Activated naive CD4-positive, alpha-beta T cell treated with anti-CD3 and anti-CD28 coated beads for 36 hours (primary cell): ENCODE measurements around the gene TSPAN14. TPM values are rescaled to one million over a fixed set of nuclear protein-coding genes. Genes with fewer than 3 reads are reported as not detected.

Source experiments
- CTCF ChIA-PET: fragments of 350-600 bp; sonication (Branson Sonifier 250); formaldehyde crosslinking; loops from one replicate; lab custom pipeline; 2021; ENCODE audit warnings: antibody characterized with exemption; lab: Charles Lee
- DNase-seq: peaks from one replicate; pipeline ENCODE4 v3.0.0-alpha.2; 2020
- H3K27ac Mint-ChIP-seq: one replicate; pipeline ENCODE4 v1.8.0; 2021; ENCODE audit warnings: mild to moderate bottlenecking, mixed read lengths
- H3K27me3 Mint-ChIP-seq: one replicate; pipeline ENCODE4 v1.8.0; 2021; ENCODE audit warnings: low read depth, mixed read lengths
- H3K36me3 Mint-ChIP-seq: one replicate; pipeline ENCODE4 v1.8.0; 2021; ENCODE audit warnings: low read depth, mixed read lengths
- H3K4me1 Mint-ChIP-seq: one replicate; pipeline ENCODE4 v1.8.0; 2021; ENCODE audit warnings: low read depth, mixed read lengths
- H3K4me3 Mint-ChIP-seq: one replicate; pipeline ENCODE4 v1.8.0; 2021; ENCODE audit warnings: mild to moderate bottlenecking, moderate library complexity, mixed read lengths
- H3K9me3 Mint-ChIP-seq: one replicate; pipeline ENCODE4 v1.8.0; 2021; ENCODE audit warnings: mixed read lengths
- intact Hi-C: fragments of 100-400 bp; cut with micrococcal nuclease; formaldehyde crosslinking; loops from one replicate; pipeline ENCODE4 v1.15.1; 2023
- total RNA-seq, 2 experiments: library from RNA; stranded (reverse); gene quantifications; one replicate each; pipeline ENCODE4 v1.2.3, GENCODE V29; 2021

TSPAN14 gene
- total RNA-seq, 2 experiments from 2014 or later, result 33.5 to 35.5 TPM

DNA sequence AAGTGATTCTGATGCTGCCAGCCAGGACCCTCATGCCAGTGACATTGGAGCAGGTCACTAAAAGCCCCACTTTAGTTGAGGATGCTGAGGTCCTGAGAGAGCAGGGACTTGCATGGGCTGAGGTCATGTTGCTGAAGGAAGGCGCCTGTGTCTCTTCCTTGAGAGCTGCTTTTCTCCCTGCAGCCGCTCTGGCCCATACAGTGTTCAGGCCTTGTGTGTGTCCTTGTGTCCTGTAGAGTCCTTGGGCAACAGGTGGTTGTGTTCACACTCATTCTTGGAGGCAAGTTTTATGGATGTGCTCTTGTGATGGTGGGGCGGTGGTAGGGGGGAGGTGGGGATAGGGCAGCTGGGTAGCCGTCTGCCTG is 33.3 kb downstream of the TSPAN14 start:
- intact Hi-C loops, result loop anchor here (1.0 kb wide), 1 partner anchor 10 kb away; no protein-coding TSS in a partner anchor
- peak overlapping the region; percentile 86 for H3K27ac Mint-ChIP-seq
- CTCF ChIA-PET, result interaction anchor here (0.6 to 11.2 kb wide), 7 partner anchors 14 to 369 kb away, joined by 3 to 165 read pairs (median 5); no protein-coding TSS in a partner anchor
- H3K36me3 Mint-ChIP-seq, result peaks cover 23% of the 10 kb centered on the region
- no peaks in the 10 kb centered on the region for H3K9me3 Mint-ChIP-seq
- H3K27me3 Mint-ChIP-seq, result no peaks in the 10 kb centered on the region
- H3K4me3 Mint-ChIP-seq, result peak overlapping the region; percentile 32
- no peak for DNase-seq
- H3K4me1 Mint-ChIP-seq, result peaks cover 96% of the 10 kb centered on the region

DNA sequence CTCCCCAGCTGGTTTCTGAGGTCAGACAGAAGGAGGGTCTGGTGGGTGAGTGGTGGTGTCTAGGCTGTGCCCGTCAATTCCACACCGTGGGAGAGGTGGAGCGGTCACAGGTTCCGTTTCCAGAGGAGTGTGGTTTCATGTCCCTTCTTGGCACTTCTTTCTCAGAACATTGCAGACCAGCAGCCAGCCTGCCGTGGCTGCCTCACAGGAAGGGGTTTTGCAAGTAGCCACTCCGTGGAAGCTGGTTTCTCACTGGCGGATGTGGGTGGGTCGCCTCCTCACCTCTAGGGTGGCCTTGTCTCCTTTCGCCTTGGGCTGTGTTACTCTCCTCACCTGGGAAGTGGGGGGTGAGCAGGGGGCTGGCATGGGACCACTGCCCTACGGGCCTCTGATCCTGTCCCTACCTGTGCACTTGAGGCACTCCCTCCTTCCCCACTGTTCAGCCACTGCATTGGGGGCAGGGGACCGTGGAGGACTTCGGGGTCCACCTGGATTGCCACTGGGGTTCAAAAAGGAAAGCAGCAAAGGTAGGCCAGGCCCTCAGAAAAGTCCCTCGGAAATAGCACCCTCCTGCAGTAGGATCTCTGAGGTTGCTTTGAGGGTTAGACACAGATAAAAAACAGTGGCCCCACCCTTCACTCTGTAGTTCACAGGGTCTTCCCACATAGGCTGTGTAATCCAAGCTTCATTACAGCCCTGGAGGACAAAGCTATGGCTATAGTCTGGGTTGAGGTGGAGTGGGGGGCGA is 33.9 kb downstream of the TSPAN14 start:
- no peaks in the 10 kb centered on the region for H3K27me3 Mint-ChIP-seq
- intact Hi-C loops, result loop anchor here (1.0 kb wide), 1 partner anchor 9 kb away; no protein-coding TSS in a partner anchor
- H3K36me3 Mint-ChIP-seq, result peaks cover 26% of the 10 kb centered on the region

DNA sequence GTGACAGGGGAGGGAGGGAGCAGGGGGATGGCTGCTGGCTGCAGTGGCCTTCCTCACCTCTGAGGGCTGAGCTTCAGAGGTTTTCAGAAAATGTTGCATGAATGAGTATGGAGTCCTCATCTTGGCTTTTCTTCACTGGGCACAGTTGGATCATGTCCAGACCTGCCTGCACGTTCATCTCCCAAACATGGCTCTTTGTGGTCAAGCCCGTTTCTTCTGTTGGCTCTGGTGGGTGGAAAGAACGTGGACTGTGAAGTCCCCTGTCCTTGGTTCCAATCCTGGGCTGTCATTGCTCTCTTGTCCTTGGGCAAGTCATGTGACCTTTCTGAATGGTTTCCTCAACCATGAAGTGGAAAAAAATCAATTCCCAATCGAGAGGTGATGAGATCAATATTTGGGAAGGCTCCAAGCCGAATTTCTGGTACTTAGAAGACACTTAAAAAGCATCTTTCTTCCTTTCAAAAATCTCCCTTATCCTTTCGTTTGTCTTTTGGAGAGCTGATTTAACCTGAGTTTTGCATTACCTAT is 34.5 kb downstream of the TSPAN14 start:
- intact Hi-C loops, result no loop called here
- CTCF ChIA-PET, result interaction anchor here (0.9 to 11.2 kb wide), 6 partner anchors 12 to 44 kb away, joined by 3 to 165 read pairs (median 4); no protein-coding TSS in a partner anchor
- Mint-ChIP-seq H3K36me3 (peaks cover 29% of the 10 kb centered on the region), H3K27ac (peak overlapping the region; percentile 86), H3K27me3 (no peaks in the 10 kb centered on the region), H3K4me1 (peaks cover 98% of the 10 kb centered on the region), H3K9me3 (no peaks in the 10 kb centered on the region), H3K4me3 (no peak overlapping the region)
- no peak for DNase-seq

More for the DNA sequence above, 33.9 kb downstream of the TSPAN14 start:
- peak overlapping the region; percentile 32 for H3K4me3 Mint-ChIP-seq
- H3K27ac Mint-ChIP-seq, result peak overlapping the region; percentile 86
- CTCF ChIA-PET, result interaction anchor here (0.9 to 11.2 kb wide), 6 partner anchors 13 to 43 kb away, joined by 3 to 165 read pairs (median 4); no protein-coding TSS in a partner anchor
- peaks cover 98% of the 10 kb centered on the region for H3K4me1 Mint-ChIP-seq
- DNase-seq, result peak; percentile 73
- no peaks in the 10 kb centered on the region for H3K9me3 Mint-ChIP-seq

DNA sequence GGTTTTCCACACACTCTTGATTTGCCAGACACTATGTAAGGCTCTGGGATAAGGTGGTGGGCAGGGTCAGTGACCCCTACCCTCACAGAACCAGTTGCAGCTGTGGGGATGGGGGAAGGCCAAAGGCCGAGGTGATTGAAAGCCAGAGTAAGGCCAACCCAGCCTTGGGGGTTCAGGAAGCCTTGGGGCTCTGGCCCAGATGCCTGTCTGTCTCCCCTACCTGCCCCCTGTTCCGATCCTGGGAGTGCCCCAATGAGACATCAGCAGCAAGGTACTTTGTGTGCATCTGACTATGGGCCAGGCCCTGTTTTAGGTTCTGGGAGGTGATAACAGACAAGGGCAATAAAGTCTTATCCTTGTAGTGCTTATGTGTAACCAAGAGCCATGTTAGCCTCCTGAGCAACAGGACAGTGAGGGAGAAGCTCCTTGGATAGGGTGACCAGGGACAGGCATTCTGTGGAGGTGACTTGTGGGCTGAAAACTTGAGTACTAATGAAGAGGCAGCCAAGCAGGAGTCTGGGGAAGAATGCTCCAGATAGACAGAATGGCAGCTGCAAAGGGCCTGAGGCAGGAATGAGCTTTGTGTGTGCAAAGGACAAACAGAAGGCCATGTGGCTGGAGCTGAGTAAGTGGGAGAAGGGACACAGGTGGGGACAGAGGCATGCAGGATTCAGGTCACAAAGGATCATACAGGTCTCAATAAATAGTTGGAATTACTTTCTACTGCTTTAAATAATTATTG is 35.4 kb downstream of the TSPAN14 start:
- Mint-ChIP-seq H3K4me1 (peaks cover 99% of the 10 kb centered on the region), H3K27me3 (no peaks in the 10 kb centered on the region), H3K4me3 (no peak overlapping the region), H3K27ac (peak overlapping the region; percentile 42), H3K9me3 (no peaks in the 10 kb centered on the region), H3K36me3 (peaks cover 28% of the 10 kb centered on the region)
- no peak for DNase-seq
- CTCF ChIA-PET, result interaction anchor here (0.5 to 11.2 kb wide), 4 partner anchors 12 to 45 kb away, joined by 3 to 165 read pairs (median 5); no protein-coding TSS in a partner anchor
- intact Hi-C loops, result no loop called here

GRCh38 chr10:80491251-80492102 is 37.4 kb downstream of the TSPAN14 start:
- Mint-ChIP-seq H3K36me3 (peaks cover 39% of the 10 kb centered on the region), H3K27me3 (no peaks in the 10 kb centered on the region), H3K9me3 (peaks cover 4% of the 10 kb centered on the region), H3K4me3 (no peak overlapping the region), H3K4me1 (peaks cover 99% of the 10 kb centered on the region), H3K27ac (peak overlapping the region; percentile 65)
- CTCF ChIA-PET, result interaction anchor here (1.1 to 11.2 kb wide), 5 partner anchors 10 to 38 kb away, joined by 3 to 165 read pairs (median 4); no protein-coding TSS in a partner anchor
- intact Hi-C loops, result no loop called here
- DNase-seq, result no peak

GRCh38 chr10:80492848-80493521 is 38.9 kb downstream of the TSPAN14 start:
- H3K4me3 Mint-ChIP-seq, result peak overlapping the region; percentile 27
- H3K36me3 Mint-ChIP-seq, result peaks cover 44% of the 10 kb centered on the region
- H3K27ac Mint-ChIP-seq, result peak overlapping the region; percentile 85
- intact Hi-C loops, result loop anchor here (1.0 kb wide), 3 partner anchors 8 to 21 kb away; no protein-coding TSS in a partner anchor
- H3K4me1 Mint-ChIP-seq, result peaks cover 99% of the 10 kb centered on the region
- no peak for DNase-seq
- CTCF ChIA-PET, result interaction anchor here (0.6 to 11.2 kb wide), 6 partner anchors 8 to 46 kb away, joined by 3 to 165 read pairs (median 4); no protein-coding TSS in a partner anchor
- H3K9me3 Mint-ChIP-seq, result peaks cover 9% of the 10 kb centered on the region
- H3K27me3 Mint-ChIP-seq, result no peaks in the 10 kb centered on the region

DNA sequence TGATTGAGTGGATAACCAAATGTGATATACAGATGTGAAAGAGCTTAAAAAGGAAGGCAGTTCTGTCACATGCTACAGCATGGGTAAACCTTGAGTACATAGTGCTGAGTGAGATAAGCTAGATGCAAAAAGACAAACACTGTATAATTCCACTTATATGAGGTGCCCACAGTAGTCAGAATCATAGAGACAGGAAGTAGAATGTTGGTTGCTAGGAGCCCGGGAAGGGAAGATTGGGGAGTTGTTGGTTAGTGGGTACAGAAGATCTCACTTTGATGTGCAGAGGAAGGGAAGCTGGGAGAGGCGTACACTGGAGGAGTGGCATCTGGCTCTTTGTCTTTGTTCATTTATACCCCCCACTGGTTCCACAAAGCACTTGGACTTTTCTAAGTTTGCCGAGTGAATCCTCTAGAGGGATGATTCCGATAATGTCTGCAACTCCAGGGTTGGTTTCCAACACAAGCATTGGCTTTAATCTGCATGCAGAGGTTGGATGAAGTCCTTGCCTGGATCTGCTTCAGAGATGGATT is 39.5 kb downstream of the TSPAN14 start:
- CTCF ChIA-PET, result interaction anchor here (1.0 to 11.2 kb wide), 4 partner anchors 7 to 46 kb away, joined by 3 to 165 read pairs (median 4); no protein-coding TSS in a partner anchor
- H3K9me3 Mint-ChIP-seq, result peaks cover 9% of the 10 kb centered on the region
- no peaks in the 10 kb centered on the region for H3K27me3 Mint-ChIP-seq
- peak overlapping the region; percentile 85 for H3K27ac Mint-ChIP-seq
- peaks cover 99% of the 10 kb centered on the region for H3K4me1 Mint-ChIP-seq
- intact Hi-C loops, result loop anchor here (1.0 kb wide), 3 partner anchors 8 to 21 kb away; no protein-coding TSS in a partner anchor
- peak; percentile 49 for DNase-seq
- H3K36me3 Mint-ChIP-seq, result peaks cover 44% of the 10 kb centered on the region
- H3K4me3 Mint-ChIP-seq, result peak overlapping the region; percentile 27

DNA sequence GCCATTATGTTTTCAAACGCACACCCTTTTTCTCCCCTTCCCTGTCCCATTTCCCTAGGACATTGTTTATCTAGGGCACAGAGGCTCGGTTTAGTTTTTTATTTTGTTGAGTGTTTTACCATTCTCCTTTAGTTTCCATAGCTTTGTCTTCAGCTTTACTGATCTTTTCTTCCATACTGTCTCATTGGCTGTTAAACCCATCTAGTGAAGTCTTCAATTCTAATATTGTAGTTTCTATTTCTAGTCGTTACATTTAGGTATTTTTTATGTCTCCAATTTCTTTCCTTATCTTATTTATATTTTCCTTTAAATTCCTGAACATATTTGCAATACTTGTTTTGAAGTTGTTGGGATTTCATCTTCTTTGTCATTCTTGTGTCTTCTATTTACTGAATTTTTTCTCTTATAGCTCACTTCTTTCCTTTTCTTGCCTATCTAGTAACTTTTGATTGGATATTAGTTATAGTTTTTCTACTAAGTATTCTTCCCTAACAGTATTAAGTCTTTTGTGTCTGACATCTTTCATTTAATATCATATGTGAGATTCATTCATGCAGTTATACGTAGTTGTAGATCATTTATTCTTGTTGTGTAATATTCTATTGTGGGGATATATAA is 42.6 kb downstream of the TSPAN14 start:
- no peaks in the 10 kb centered on the region for H3K27me3 Mint-ChIP-seq
- H3K4me3 Mint-ChIP-seq, result no peak overlapping the region
- DNase-seq, result no peak
- peaks cover 9% of the 10 kb centered on the region for H3K9me3 Mint-ChIP-seq
- intact Hi-C loops, result loop anchor here (1.0 kb wide), 1 partner anchor 9 kb away; no protein-coding TSS in a partner anchor
- CTCF ChIA-PET, result interaction anchor here (3.1 to 21.2 kb wide), 4 partner anchors 8 to 47 kb away, joined by 14 to 916 read pairs (median 201); partner anchors contain the start of gene TSPAN14
- H3K27ac Mint-ChIP-seq, result peak overlapping the region; percentile 97
- peaks cover 98% of the 10 kb centered on the region for H3K4me1 Mint-ChIP-seq
- H3K36me3 Mint-ChIP-seq, result peaks cover 33% of the 10 kb centered on the region

DNA sequence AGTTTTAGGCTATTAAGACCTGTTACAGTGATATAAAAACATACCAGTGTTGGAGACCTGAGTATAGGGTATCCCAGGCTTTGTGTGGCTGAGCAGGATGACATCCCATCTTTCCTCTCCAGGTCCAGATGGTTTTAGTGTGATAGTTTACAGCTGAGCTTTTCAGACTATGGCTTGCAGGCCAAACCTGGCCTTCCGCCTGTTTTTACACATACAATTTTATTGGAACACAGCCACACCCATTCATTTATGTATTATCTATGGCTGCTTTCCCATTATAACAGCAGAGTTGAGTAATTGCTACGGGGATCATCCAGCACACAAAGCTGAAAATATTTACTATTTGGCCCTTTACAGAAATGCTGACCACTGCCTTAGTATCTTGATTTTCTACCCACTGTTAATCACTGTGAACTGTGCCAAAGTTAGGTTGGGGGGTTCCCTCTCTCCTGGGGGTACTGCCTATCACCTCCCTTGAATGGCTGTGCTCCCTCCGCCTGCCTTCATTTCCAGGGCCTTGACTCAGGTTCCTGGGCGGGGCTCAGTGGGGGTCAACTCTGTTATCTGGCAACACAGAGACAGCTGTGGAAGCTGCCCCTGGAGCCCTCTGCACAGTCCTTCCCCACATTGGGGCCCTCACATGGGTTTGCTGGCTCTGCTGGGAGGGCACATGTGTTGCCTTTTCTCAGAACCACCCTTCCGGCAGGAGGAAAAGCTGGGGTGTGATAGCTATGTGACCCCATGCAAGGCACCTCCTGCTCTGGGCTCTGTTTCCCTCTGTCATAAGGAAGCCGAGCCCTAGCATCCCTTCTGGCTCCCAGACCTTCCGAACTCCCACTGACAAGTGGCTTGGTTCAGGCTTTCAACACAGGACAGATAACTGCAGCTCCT is 43.3 kb downstream of the TSPAN14 start:
- Mint-ChIP-seq H3K4me3 (peak overlapping the region; percentile 13), H3K9me3 (peaks cover 9% of the 10 kb centered on the region), H3K27ac (peak overlapping the region; percentile 97), H3K4me1 (peaks cover 98% of the 10 kb centered on the region), H3K27me3 (no peaks in the 10 kb centered on the region), H3K36me3 (peaks cover 34% of the 10 kb centered on the region)
- intact Hi-C loops, result loop anchor here (1.0 kb wide), 2 partner anchors 10 to 38 kb away; no protein-coding TSS in a partner anchor
- CTCF ChIA-PET, result interaction anchor here (0.9 to 21.2 kb wide), 6 partner anchors 8 to 73 kb away, joined by 4 to 916 read pairs (median 90); partner anchors contain the start of gene TSPAN14
- peak; percentile 52 for DNase-seq
